Adipose tissue (tissue), 3 donors: ENCODE measurements around the gene FGF22. TPM values are rescaled to one million over a fixed set of nuclear protein-coding genes. Genes with fewer than 3 reads are reported as not detected.

ENCODE experiments used
- H3K27ac ChIP-seq: one replicate; pipeline ENCODE4 v1.5.1; 2013; ENCODE audit warnings: low read depth, low read length
- WGBS, 3 donors: extraction: QIAGEN DNeasy Blood & Tissue Kit; methylation state at CpG; one replicate each; pipeline ENCODE4 v1.1.7; 2013; 5-methylcytosine and 5-hydroxymethylcytosine counted together
- polyA plus RNA-seq, 3 donors: library from polyadenylated mRNA; stranded (reverse); fragments of 200-250 nt; gene quantifications; one replicate each; pipeline ENCODE4 v1.2.3, GENCODE V29; 2013
- donor health status: healthy with polysubstance abuse.
- donor health status: Bipolar disorder and iron deficiency.
- donor health status: healthy.

Gene FGF22
- polyA plus RNA-seq, 3 donors: 0.22 to 0.68 (median 0.35) TPM

DNA sequence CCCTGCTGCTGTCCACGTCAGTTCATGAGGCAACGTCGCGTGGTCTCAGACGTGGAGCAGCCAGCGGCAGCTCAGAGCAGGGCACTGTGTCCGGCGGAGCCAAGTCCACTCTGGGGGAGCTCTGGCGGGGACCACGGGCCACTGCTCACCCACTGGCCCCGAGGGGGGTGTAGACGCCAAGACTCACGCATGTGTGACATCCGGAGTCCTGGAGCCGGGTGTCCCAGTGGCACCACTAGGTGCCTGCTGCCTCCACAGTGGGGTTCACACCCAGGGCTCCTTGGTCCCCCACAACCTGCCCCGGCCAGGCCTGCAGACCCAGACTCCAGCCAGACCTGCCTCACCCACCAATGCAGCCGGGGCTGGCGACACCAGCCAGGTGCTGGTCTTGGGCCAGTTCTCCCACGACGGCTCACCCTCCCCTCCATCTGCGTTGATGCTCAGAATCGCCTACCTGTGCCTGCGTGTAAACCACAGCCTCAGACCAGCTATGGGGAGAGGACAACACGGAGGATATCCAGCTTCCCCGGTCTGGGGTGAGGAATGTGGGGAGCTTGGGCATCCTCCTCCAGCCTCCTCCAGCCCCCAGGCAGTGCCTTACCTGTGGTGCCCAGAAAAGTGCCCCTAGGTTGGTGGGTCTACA, 43.1 kb downstream of the FGF22 start:
- WGBS, 3 donors: 71 to 78% (median 73%) methylated on average over 25 of the region's 25 CpGs
- H3K27ac ChIP-seq: no peak overlapping the region

DNA sequence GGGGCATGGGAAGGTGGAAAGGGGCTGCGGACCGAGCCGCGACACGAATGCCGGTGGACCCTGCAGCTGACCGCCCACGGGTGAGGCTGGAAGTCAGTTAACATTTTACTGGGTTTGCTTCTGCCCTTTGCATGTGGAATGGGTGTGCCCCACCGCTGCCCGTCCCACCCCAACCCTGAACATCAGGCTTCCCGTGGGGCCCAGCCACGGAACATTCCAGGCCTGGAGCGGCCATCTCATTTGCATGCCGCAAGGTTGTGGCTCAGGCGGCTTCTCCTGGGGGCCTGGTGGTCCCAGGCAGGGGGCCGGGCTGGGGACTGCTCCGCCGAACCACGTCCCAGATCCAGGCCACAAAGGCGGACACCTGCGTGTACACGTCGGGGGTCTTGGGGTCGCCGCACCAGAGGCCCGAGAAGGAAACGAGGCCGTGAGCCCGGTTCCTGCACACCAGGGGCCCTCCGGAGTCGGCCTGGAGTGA, 45.8 kb downstream of the FGF22 start:
- no peak overlapping the region for H3K27ac ChIP-seq
- WGBS, 3 donors: 75 to 81% (median 80%) methylated on average over 29 to 31 of the region's 31 CpGs

DNA sequence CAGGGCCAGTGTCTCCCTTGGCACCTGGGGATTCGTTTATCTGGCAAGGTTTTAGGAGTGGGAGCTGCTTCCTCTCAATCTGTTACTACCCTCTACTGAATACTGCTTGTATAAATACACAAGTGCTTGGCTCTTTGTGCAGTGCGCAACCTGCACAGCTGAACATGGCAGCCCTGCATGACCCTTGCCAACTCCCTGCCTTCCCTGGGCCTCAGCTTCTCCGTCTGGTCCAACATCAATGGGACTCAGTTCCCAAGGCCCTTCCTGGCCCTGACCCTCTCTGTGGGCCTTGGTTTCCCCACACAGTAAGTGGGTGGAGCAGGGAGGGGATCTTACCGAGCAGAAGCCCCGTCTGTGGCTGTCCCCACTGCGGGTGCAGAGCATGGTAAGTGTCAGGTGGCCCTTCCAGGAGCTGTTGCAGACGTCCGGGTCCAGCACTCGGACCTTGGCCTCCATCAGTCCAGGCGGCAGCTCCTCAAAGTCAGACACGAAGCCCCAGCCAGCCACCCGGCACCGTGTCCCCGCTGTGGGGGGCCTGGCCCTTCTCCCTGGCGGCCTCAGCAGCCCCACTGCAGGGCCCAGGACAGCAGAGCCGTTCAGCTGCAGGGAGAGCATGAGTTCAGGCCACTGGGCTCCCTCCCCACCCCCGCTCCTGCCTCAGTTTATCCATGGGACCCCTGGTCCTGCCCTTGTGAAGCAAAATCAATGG, 47.1 kb downstream of the FGF22 start:
- 70 to 79% (median 72%) methylated on average over 17 of the region's 17 CpGs for WGBS, 3 donors
- no peak overlapping the region for H3K27ac ChIP-seq

DNA sequence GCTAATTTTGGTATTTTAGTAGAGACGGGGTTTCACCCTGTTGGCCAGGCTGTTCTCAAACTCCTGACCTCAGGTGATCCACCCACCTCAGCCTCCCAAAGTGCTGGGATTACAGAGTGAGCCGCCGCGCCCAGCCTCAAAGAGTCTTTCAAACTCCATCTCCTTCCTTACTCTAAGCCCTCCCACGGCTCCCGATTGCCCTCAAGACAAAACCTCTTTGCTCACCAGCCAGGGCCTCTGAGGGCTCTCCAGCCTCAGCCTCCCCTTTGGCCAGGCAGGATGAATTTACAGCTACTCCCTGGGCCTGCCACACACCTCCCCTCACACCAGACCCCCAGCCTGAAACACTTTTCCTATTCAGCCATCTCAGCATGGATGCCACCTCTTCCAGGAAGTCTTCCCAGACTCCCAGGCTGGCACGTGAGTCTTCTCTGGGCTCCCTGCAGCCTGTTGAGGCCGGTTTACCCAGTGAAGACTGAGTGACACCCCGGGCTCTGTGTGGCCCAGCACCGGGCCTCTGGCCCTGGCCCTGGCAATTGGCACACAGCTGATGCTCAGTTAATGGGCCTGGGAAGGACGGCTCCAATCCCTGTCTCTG, 48.0 kb downstream of the FGF22 start:
- no peak overlapping the region for H3K27ac ChIP-seq
- WGBS, 3 donors: 83 to 91% (median 87%) methylated on average over 11 of the region's 11 CpGs

DNA sequence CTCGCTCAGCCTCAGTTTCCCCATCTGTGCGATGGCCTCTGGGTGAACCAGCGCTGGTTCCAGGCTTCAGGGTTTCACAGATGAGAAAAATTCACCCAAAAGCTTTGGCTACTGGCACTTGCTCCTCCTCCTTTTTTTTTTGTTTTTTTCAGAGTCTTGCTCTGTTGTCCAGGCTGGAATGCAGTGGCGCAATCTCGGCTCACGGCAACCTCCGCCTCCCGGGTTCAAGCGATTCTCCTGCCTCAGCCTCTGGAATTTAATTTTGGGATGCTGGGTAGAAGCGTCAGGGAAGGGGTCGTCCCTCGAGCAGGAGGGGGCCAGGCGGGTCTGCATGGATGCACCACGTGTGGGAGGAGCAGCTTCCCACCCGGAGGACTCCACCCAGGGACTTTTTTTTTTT, 48.5 kb downstream of the FGF22 start:
- no peak overlapping the region for H3K27ac ChIP-seq
- 50 to 62% (median 59%) methylated on average over 15 of the region's 15 CpGs for WGBS, 3 donors

DNA sequence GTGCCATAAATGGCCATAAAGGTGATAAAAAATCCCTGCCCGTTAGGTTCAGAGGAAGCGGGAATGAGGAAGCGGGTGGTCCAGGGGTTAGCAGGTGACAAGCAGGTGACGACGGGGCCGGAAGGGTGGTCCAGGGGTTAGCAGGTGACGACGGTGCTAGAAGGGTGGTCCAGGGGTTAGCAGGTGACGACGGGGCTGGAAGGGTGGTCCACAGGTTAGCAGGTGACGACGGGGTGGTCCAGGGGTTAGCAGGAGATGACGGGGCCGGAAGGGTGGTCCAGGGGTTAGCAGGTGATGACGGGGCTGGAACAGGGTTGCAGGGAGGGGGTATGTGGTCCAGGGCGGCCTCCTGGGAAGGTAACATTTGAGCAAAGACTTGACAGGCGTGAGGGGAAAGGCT, 49.3 kb downstream of the FGF22 start:
- 70 to 84% (median 82%) methylated on average over 12 to 17 of the region's 17 CpGs for WGBS, 3 donors
- H3K27ac ChIP-seq: no peak overlapping the region

DNA sequence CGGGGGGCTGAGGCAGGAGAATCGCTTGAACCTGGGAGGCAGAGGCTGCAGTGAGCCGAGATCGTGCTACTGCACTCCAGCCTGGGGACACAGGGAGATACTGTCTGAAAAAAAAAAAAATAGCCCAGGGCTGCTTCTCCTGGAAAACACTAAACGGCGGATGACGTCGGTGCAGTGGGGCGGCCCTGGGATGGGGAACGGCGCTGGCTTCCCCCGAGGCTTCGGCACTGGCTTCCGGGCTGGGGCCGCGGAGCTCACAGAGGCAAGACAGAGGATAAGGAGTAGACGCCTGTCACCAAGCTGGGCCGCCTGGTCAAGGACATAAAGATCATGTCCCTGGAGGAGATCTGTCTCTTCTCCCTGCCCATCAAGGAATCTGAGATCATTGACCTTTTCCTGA, 50.5 kb downstream of the FGF22 start:
- WGBS, 3 donors: 60 to 75% (median 65%) methylated on average over 17 to 18 of the region's 18 CpGs
- no peak overlapping the region for H3K27ac ChIP-seq

Other genes starting within 250 kb of the FGF22 start
- 1 to 10 TPM in 2 of 3 donors, under 1 TPM in 1; 0.51 to 4.9 (median 4.5) TPM for gene C2CD4C, start 230.7 kb upstream of the FGF22 start, polyA plus RNA-seq
- gene SHC2, start 178.8 kb upstream of the FGF22 start, polyA plus RNA-seq: 100 to 1,000 TPM in 1 of 3 donors, 10 to 100 TPM in 2; 15.4 to 162 (median 39.4) TPM
- 1 to 10 TPM in 1 of 3 donors, under 1 TPM in 1, not detected in 1; 0.36 to 2.0 TPM for gene MADCAM1, start 143.4 kb upstream of the FGF22 start, polyA plus RNA-seq
- 10 to 100 TPM; 11.5 to 26.8 (median 18.6) TPM for gene TPGS1, start 132.4 kb upstream of the FGF22 start, polyA plus RNA-seq
- gene CDC34, start 108.1 kb upstream of the FGF22 start, polyA plus RNA-seq: 10 to 100 TPM; 56.3 to 67.9 (median 64.8) TPM
- gene GZMM, start 95.8 kb upstream of the FGF22 start, polyA plus RNA-seq: 1 to 10 TPM in 1 of 3 donors, under 1 TPM in 2; 0.63 to 2.5 (median 0.79) TPM
- 100 to 1,000 TPM; 219 to 604 (median 353) TPM for gene BSG, start 67.3 kb upstream of the FGF22 start, polyA plus RNA-seq
- gene HCN2, start 50.0 kb upstream of the FGF22 start, polyA plus RNA-seq: under 1 TPM; 0.09 to 0.29 (median 0.22) TPM
- gene POLRMT, start 6.3 kb upstream of the FGF22 start, polyA plus RNA-seq: 10 to 100 TPM; 31.0 to 58.5 (median 35.9) TPM
- 10 to 100 TPM; 19.1 to 50.0 (median 24.8) TPM for gene RNF126, start 23.3 kb downstream of the FGF22 start, polyA plus RNA-seq
- gene FSTL3, start 36.5 kb downstream of the FGF22 start, polyA plus RNA-seq: 100 to 1,000 TPM in 1 of 3 donors, 10 to 100 TPM in 2; 24.5 to 153 (median 48.5) TPM
- under 1 TPM in 2 of 3 donors, not detected in 1; 0.09 to 0.34 TPM for gene PRSS57, start 55.6 kb downstream of the FGF22 start, polyA plus RNA-seq
- gene PALM, start 69.1 kb downstream of the FGF22 start, polyA plus RNA-seq: 100 to 1,000 TPM in 2 of 3 donors, 1 to 10 TPM in 1; 8.0 to 153 (median 135) TPM
- gene MISP, start 111.2 kb downstream of the FGF22 start, polyA plus RNA-seq: 1 to 10 TPM in 2 of 3 donors, under 1 TPM in 1; 0.45 to 1.6 (median 1.0) TPM
- gene PTBP1, start 157.6 kb downstream of the FGF22 start, polyA plus RNA-seq: 100 to 1,000 TPM in 2 of 3 donors, 10 to 100 TPM in 1; 51.6 to 125 (median 119) TPM
- under 1 TPM in 1 of 3 donors, not detected in 2; 0.02 TPM for gene PLPPR3, start 182.1 kb downstream of the FGF22 start, polyA plus RNA-seq
- 1 to 10 TPM in 1 of 3 donors, under 1 TPM in 2; 0.03 to 3.3 (median 0.13) TPM for gene AZU1, start 188.0 kb downstream of the FGF22 start, polyA plus RNA-seq
- gene PRTN3, start 201.1 kb downstream of the FGF22 start, polyA plus RNA-seq: 1 to 10 TPM in 1 of 3 donors, under 1 TPM in 2; 0.07 to 2.8 (median 0.09) TPM
- gene ELANE, start 212.4 kb downstream of the FGF22 start, polyA plus RNA-seq: 1 to 10 TPM in 2 of 3 donors, under 1 TPM in 1; 0.54 to 9.2 (median 2.4) TPM
- 1,000 to 10,000 TPM in 1 of 3 donors, 100 to 1,000 TPM in 2; 146 to 2,068 (median 706) TPM for gene CFD, start 219.8 kb downstream of the FGF22 start, polyA plus RNA-seq